CD14-positive monocyte (primary cell): ENCODE data around the gene INO80C. TPM values are rescaled to one million over a fixed set of nuclear protein-coding genes. Genes with fewer than 3 reads are reported as not detected.
A peak's percentile ranks its signal among the peaks of the same experiment; 100 is the strongest.

Source experiments
- DNase-seq, 3 donors: peaks; one replicate each; pipeline ENCODE4 v3.0.0-alpha.2; 2011 to 2022
- H2AFZ ChIP-seq: 2 replicates; pipeline ENCODE4 v1.6.0; 2012; ENCODE audit warnings: mild to moderate bottlenecking, low read depth, low read length, inconsistent platforms; ENCODE audit not compliant: insufficient read depth, poor library complexity, severe bottlenecking
- H3K27ac ChIP-seq, 2 donors: 1 replicate in 1 of 2; 2 replicates in 1 of 2; pipeline ENCODE4 v1.5.1; 2012 to 2013; ENCODE audit warnings: low read length in 2 of 2, control low read depth in 1 of 2, inconsistent platforms in 1 of 2, low read depth in 1 of 2, mild to moderate bottlenecking in 1 of 2
- H3K27me3 ChIP-seq, 2 donors: one replicate each; pipeline versions ENCODE4 v1.6.0 to v1.6.1; 2011 to 2013; ENCODE audit warnings: low read length in 2 of 2; ENCODE audit not compliant: control insufficient read depth in 2 of 2, insufficient read depth in 2 of 2
- H3K36me3 ChIP-seq, 2 donors: replicated peaks in 1 of 2; 1 replicate in 1 of 2; 2 replicates in 1 of 2; pipeline versions ENCODE4 v1.5.1 to v1.6.1; 2012 to 2013; ENCODE audit warnings: low read length in 2 of 2, control low read depth in 1 of 2, inconsistent platforms in 1 of 2, mild to moderate bottlenecking in 1 of 2; ENCODE audit not compliant: insufficient read depth in 2 of 2, control insufficient read depth in 1 of 2
- H3K4me1 ChIP-seq, 2 donors: 1 replicate in 1 of 2; 2 replicates in 1 of 2; pipeline versions ENCODE4 v1.5.1 to v1.6.1; 2012 to 2013; ENCODE audit warnings: low read length in 2 of 2, control low read depth in 1 of 2, inconsistent platforms in 1 of 2, mild to moderate bottlenecking in 1 of 2, moderate library complexity in 1 of 2; ENCODE audit not compliant: insufficient read depth in 2 of 2, control insufficient read depth in 1 of 2
- H3K4me2 ChIP-seq: replicated peaks from 2 replicates; pipeline ENCODE3; 2012; ENCODE audit warnings: low read length, moderate library complexity, mild to moderate bottlenecking; ENCODE audit not compliant: poor library complexity, severe bottlenecking; ENCODE audit errors: extremely low read depth
- H3K4me3 ChIP-seq, 3 experiments: fragments of 200-600 bp in 1 of 3; sonication (generic) in 1 of 3; replicated peaks in 1 of 3; 1 replicate in 2 of 3; 2 replicates in 1 of 3; pipeline ENCODE4 v1.5.1; 2011 to 2013; ENCODE audit warnings: low read length in 3 of 3, mild to moderate bottlenecking in 3 of 3, control low read depth in 2 of 3, low read depth in 2 of 3, inconsistent platforms in 1 of 3, moderate library complexity in 1 of 3
- H3K79me2 ChIP-seq: 2 replicates; pipeline ENCODE4 v1.6.0; 2012; ENCODE audit warnings: mild to moderate bottlenecking, control low read depth, inconsistent platforms, low read length, moderate library complexity; ENCODE audit not compliant: insufficient read depth
- H3K9ac ChIP-seq: 2 replicates; pipeline ENCODE4 v1.6.0; 2017; ENCODE audit warnings: low read length, mild to moderate bottlenecking; ENCODE audit not compliant: insufficient read depth, poor library complexity, severe bottlenecking
- H3K9me3 ChIP-seq, 2 donors: replicated peaks in 1 of 2; 1 replicate in 1 of 2; 2 replicates in 1 of 2; pipeline versions ENCODE4 v1.5.1 to v1.6.1; 2012 to 2013; ENCODE audit warnings: low read length in 2 of 2, control low read depth in 1 of 2; ENCODE audit not compliant: control insufficient read depth in 1 of 2, insufficient read depth in 1 of 2
- H4K20me1 ChIP-seq: 2 replicates; pipeline ENCODE4 v1.6.0; 2012; ENCODE audit warnings: mild to moderate bottlenecking, low read length, control low read depth, moderate library complexity; ENCODE audit not compliant: insufficient read depth
- H3K27ac Mint-ChIP-seq, 7 donors: one replicate each; pipeline ENCODE4 v1.8.0; 2020; ENCODE audit warnings: mild to moderate bottlenecking in 7 of 7, mixed read lengths in 7 of 7, moderate library complexity in 6 of 7, inconsistent platforms in 2 of 7
- H3K27me3 Mint-ChIP-seq, 3 donors: one replicate each; pipeline ENCODE4 v1.8.0; 2021 to 2022; ENCODE audit warnings: low read depth in 3 of 3, mild to moderate bottlenecking in 3 of 3, mixed read lengths in 3 of 3, moderate library complexity in 3 of 3, inconsistent platforms in 1 of 3
- H3K36me3 Mint-ChIP-seq, 2 donors: one replicate each; pipeline ENCODE4 v1.8.0; 2020; ENCODE audit warnings: mixed read lengths in 2 of 2, inconsistent platforms in 1 of 2, mild to moderate bottlenecking in 1 of 2
- H3K4me1 Mint-ChIP-seq: one replicate; pipeline ENCODE4 v1.8.0; 2020; ENCODE audit warnings: mild to moderate bottlenecking, mixed read lengths
- H3K4me3 Mint-ChIP-seq, 2 donors: one replicate each; pipeline ENCODE4 v1.8.0; 2020; ENCODE audit warnings: mild to moderate bottlenecking in 2 of 2, mixed read lengths in 2 of 2, moderate library complexity in 1 of 2
- H3K9me3 Mint-ChIP-seq, 7 donors: one replicate each; pipeline ENCODE4 v1.8.0; 2020 to 2022; ENCODE audit warnings: mixed read lengths in 7 of 7, mild to moderate bottlenecking in 6 of 7, moderate library complexity in 6 of 7, inconsistent platforms in 2 of 7
- WGBS: methylation state at CpG from one replicate; pipeline ENCODE4 v1.1.5; 2013; ENCODE audit warnings: missing lambda C conversion rate; ENCODE audit not compliant: insufficient coverage; 5-methylcytosine and 5-hydroxymethylcytosine counted together
- intact Hi-C, 2 donors: fragments of 100-400 bp; cut with micrococcal nuclease; formaldehyde crosslinking; loops; one replicate each; pipeline versions ENCODE4 v1.15.0 to v1.15.1; 2023
- polyA plus RNA-seq, 3 donors: library from polyadenylated mRNA; depleted of rRNA in 1 of 3; unstranded in 2 of 3; stranded (reverse) in 1 of 3; fragments of 300-500 nt in 2 of 3; fragments of >200 nt in 1 of 3; fragmentation: Illumina TruSeq in 2 of 3; gene quantifications; 1 replicate in 2 of 3; 2 replicates in 1 of 3; pipeline ENCODE4 v1.2.3, GENCODE V29; 2012 to 2021
- TF ChIP-seq, protein P1 (sequence below): fragments of 200-600 bp; IDR thresholded peaks from one replicate; pipeline ENCODE4 v1.8.0; 2022; ENCODE audit warnings: antibody characterized with exemption, mild to moderate bottlenecking

The INO80C gene
- polyA plus RNA-seq, 3 donors, result 17.7 to 27.9 (median 22.3) TPM

DNA sequence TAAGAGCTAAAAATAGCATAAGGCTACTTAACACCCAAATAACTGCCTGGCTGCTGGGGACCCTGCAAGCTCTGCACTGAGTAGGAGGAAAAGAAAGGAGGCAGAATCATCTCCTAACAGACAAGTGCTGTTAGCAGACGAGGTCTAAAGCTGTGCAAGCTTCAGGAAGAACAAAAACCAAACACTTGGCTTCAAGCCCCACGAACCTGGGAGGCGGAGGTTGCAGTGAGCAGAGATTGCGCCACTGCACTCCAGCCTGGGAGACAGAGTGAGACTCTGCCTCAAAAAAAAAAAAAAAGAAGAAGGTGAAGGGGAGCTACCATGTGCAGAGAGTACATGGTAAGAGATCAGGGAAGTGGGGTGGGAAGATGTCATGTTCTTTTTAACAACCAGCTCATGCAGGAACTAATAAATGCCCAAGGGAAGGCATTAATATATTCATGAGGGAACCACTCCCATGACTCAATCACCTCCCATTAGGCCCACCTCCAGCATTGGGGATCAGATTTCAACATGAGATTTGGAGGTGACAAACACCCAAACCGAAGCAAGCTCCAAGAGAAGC lies 28.8 kb upstream of the INO80C start:
- no peaks in the 10 kb centered on the region for H3K36me3 Mint-ChIP-seq
- Histone ChIP-seq H3K27ac (no peak overlapping the region), H3K9me3 (peaks cover 2 to 6% of the 10 kb centered on the region in 2 donors), H2AFZ (no peak overlapping the region), H3K4me2 (peak overlapping the region; percentile 46), H3K9ac (no peak overlapping the region), H3K27me3 (no peaks in the 10 kb centered on the region), H3K36me3 (no peaks in the 10 kb centered on the region), H4K20me1 (no peaks in the 10 kb centered on the region), H3K79me2 (no peaks in the 10 kb centered on the region), H3K4me1 (peaks cover 39% of the 10 kb centered on the region in 2 donors), H3K4me3 (peak overlapping the region in 1 of 3 experiments; percentile 47)
- peaks cover 0 to 16% (median 6%) of the 10 kb centered on the region in 7 donors for H3K9me3 Mint-ChIP-seq
- H3K4me3 Mint-ChIP-seq, result peak overlapping the region; percentile 28 to 77
- no CpG with 5 or more reads among the region's 5 CpGs for WGBS
- DNase-seq, result peak; percentile 37 to 62 (median 47)
- TF ChIP-seq, protein P1, sequence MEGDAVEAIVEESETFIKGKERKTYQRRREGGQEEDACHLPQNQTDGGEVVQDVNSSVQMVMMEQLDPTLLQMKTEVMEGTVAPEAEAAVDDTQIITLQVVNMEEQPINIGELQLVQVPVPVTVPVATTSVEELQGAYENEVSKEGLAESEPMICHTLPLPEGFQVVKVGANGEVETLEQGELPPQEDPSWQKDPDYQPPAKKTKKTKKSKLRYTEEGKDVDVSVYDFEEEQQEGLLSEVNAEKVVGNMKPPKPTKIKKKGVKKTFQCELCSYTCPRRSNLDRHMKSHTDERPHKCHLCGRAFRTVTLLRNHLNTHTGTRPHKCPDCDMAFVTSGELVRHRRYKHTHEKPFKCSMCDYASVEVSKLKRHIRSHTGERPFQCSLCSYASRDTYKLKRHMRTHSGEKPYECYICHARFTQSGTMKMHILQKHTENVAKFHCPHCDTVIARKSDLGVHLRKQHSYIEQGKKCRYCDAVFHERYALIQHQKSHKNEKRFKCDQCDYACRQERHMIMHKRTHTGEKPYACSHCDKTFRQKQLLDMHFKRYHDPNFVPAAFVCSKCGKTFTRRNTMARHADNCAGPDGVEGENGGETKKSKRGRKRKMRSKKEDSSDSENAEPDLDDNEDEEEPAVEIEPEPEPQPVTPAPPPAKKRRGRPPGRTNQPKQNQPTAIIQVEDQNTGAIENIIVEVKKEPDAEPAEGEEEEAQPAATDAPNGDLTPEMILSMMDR, result no peak
- intact Hi-C loops, result no loop called here
- peak overlapping the region in 2 of 7 donors; percentile 28 to 77 for H3K27ac Mint-ChIP-seq
- peaks cover 40% of the 10 kb centered on the region for H3K4me1 Mint-ChIP-seq
- H3K27me3 Mint-ChIP-seq, result peaks cover 0 to 2% (median 0%) of the 10 kb centered on the region in 3 donors

DNA sequence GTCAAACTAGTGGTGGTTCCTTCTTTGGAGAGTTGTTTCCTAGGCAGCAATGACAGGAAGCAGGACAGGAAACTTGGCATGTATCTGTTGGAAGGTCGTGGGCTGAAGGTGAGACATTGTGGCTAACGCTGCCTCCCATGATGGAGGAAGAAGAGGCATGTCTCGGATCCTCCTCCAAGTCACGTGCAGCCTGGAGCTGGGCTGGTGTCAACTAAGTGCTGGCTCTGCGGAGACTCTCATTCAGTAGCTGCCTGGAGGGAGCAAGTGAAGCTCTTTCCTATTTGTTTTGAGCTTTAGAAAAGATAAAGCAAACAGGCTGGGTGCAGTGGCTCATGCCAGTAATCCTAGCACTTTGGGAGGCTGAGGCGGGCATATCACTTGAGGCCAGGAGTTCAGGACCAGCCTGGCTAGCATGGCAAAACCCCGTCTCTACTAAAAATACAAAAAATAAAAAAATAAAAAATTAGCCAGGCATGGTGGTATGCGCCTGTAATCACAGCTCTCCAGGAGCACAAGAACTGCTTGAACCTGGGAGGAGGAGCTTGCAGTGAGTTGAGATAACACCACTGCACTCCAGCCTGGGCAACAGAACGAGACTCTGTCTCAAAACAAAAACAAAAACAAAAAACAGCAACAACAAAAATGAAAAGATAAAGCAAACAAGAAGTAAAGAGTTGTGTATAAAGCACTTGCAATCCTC lies 28.2 kb upstream of the INO80C start:
- H3K36me3 Mint-ChIP-seq, result no peaks in the 10 kb centered on the region
- TF ChIP-seq, protein P1, result no peak
- H4K20me1 ChIP-seq, result no peaks in the 10 kb centered on the region
- no peaks in the 10 kb centered on the region for H3K36me3 ChIP-seq
- H3K4me2 ChIP-seq, result peak overlapping the region; percentile 46
- peaks cover 0 to 10% (median 2%) of the 10 kb centered on the region in 7 donors for H3K9me3 Mint-ChIP-seq
- H3K4me1 ChIP-seq, result peaks cover 39% of the 10 kb centered on the region in 2 donors
- H2AFZ ChIP-seq, result peak overlapping the region; percentile 35
- H3K79me2 ChIP-seq, result no peaks in the 10 kb centered on the region
- no peak overlapping the region for H3K9ac ChIP-seq
- peaks cover 0 to 2% (median 0%) of the 10 kb centered on the region in 3 donors for H3K27me3 Mint-ChIP-seq
- intact Hi-C loops, result no loop called here
- H3K27ac ChIP-seq, result no peak overlapping the region
- whole genome bisulfite sequencing, result 4% methylated on average over 5 of the region's 9 CpGs
- H3K4me1 Mint-ChIP-seq, result peaks cover 40% of the 10 kb centered on the region
- peak in 2 of 3 donors; percentile 7 to 25 for DNase-seq
- peak overlapping the region in 2 of 7 donors; percentile 41 to 74 for H3K27ac Mint-ChIP-seq
- peak overlapping the region in 1 of 3 experiments; percentile 47 for H3K4me3 ChIP-seq
- no peaks in the 10 kb centered on the region for H3K27me3 ChIP-seq
- peak overlapping the region; percentile 28 to 77 for H3K4me3 Mint-ChIP-seq
- H3K9me3 ChIP-seq, result peaks cover 0 to 3% of the 10 kb centered on the region in 2 donors
